Fibroblast of mammary gland (primary cell): Measurements from ENCODE around the gene EPB41L4B.

Source experiments
- DNase-seq: peaks from one replicate; pipeline ENCODE4 v3.0.0-alpha.2; 2010; ENCODE audit warnings: low read depth
- H3K4me3 ChIP-seq: 2 replicates; pipeline ENCODE4 v1.5.1; 2011; ENCODE audit warnings: low read depth, mild to moderate bottlenecking, low read length, moderate library complexity; ENCODE audit not compliant: control insufficient read depth
- TF ChIP-seq, protein P1 (sequence below): conservative IDR thresholded peaks from 2 replicates; pipeline ENCODE4 v1.5.1; 2011; ENCODE audit warnings: low read depth, low read length, inconsistent platforms; ENCODE audit not compliant: control insufficient read depth, insufficient read depth

Gene EPB41L4B

DNA sequence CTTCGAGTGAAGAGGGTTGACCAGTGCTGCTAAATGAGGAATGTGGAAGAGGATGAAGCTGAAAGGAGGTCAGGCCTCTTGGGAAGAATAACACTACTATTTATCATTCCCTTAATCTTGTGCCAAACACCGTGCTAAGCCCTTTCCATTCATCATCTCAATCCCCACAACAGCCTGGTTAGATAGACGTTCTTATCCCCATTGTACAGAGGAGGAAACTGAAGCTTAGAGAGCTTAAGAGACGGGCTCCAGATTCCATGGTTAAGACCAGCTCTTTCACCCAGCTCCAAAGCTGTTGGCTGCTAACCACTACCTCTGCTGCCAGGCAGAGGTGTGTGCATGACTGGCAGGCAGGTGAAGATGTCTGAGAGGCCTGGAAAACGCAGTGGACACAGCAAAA, 868 bp upstream of the EPB41L4B start:
- TF ChIP-seq, protein P1, sequence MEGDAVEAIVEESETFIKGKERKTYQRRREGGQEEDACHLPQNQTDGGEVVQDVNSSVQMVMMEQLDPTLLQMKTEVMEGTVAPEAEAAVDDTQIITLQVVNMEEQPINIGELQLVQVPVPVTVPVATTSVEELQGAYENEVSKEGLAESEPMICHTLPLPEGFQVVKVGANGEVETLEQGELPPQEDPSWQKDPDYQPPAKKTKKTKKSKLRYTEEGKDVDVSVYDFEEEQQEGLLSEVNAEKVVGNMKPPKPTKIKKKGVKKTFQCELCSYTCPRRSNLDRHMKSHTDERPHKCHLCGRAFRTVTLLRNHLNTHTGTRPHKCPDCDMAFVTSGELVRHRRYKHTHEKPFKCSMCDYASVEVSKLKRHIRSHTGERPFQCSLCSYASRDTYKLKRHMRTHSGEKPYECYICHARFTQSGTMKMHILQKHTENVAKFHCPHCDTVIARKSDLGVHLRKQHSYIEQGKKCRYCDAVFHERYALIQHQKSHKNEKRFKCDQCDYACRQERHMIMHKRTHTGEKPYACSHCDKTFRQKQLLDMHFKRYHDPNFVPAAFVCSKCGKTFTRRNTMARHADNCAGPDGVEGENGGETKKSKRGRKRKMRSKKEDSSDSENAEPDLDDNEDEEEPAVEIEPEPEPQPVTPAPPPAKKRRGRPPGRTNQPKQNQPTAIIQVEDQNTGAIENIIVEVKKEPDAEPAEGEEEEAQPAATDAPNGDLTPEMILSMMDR, result no peak
- DNase-seq, result no peak
- H3K4me3 ChIP-seq, result no peak overlapping the region

DNA sequence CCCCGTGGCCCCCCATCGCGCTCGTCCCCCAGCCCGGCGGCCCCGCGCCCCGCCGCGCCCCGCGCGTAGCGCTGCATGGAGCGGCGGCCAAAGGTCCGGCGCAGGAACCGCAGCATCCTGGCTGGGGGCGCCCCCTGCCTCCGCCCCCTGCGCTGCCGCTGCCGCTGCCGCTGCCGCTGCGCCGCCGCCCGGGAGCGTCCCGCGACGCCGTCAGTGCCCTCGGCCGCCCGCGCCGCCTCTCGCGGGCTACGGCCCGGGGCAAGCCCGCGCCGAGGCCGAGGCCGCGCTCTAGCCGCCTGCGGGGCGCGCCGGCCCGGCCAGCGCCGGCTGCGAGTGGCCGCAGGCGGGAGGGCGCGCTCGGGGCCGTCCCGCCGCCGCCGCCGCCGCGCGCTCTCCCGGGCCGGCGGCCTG, 523 bp downstream of the EPB41L4B start:
- no peak overlapping the region for H3K4me3 ChIP-seq
- DNase-seq, result no peak
- TF ChIP-seq, protein P1, result no peak

DNA sequence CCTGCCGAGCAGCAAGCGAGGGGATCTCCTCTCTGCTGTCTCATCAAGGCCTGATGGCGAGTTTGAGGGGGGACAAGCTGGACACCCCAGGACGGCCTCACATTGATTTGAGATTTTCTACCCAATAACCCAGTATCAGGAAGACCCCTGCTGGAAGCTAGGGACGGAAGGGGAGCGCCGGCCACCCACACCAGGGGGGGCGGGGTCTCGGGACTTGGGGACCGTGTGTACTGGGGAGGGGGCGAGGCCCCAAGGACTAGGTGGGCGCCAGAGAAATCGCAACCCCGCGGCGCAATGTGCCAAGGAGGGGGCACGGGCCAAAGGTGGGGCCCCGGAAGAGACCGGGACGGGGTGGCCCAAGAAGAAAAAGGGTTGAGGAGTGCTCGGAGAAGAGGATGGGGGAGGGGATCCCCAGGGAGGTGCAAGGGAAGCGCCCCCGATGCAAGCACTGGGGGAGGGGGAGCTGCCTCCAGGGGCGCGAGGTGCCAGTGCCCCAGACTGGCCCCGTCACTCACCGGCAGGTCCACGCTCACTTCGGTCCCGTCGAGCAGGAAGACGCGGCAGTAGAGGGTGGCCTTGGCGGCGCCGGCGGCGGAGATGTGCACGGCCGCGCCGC, 1.1 kb downstream of the EPB41L4B start:
- TF ChIP-seq, protein P1, result no peak
- no peak for DNase-seq
- H3K4me3 ChIP-seq, result no peak overlapping the region

DNA sequence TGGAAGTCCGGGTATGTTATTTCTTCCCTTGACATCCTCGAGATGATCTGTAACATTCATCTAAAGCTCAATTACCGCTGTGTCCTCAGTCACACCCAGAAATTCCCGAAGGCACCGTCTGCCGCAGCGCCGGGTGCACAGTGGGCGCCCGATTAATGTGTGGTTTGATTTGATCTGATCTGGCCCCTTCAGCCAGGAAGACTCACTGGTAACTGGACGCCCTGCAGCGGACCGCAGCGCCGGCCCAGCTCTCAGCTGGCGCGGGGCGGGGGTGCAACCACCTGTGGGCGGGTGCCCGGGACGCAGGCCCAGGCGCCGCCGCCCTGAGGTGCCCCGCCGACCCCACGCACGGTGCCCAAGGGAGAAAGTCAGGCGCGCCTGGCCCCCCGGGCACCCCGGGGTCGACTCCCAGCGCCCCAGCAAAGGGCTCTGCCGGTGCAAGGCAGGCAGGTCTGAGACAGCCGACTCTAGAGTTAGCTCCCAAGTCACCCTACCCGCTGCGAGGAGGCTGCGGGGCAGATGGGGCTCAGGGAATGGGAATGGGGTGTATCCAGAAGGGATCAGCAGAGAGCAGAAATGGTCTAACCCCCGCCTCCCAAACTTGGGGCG, 1.7 kb downstream of the EPB41L4B start:
- no peak for DNase-seq
- TF ChIP-seq, protein P1, result no peak
- H3K4me3 ChIP-seq, result no peak overlapping the region

DNA sequence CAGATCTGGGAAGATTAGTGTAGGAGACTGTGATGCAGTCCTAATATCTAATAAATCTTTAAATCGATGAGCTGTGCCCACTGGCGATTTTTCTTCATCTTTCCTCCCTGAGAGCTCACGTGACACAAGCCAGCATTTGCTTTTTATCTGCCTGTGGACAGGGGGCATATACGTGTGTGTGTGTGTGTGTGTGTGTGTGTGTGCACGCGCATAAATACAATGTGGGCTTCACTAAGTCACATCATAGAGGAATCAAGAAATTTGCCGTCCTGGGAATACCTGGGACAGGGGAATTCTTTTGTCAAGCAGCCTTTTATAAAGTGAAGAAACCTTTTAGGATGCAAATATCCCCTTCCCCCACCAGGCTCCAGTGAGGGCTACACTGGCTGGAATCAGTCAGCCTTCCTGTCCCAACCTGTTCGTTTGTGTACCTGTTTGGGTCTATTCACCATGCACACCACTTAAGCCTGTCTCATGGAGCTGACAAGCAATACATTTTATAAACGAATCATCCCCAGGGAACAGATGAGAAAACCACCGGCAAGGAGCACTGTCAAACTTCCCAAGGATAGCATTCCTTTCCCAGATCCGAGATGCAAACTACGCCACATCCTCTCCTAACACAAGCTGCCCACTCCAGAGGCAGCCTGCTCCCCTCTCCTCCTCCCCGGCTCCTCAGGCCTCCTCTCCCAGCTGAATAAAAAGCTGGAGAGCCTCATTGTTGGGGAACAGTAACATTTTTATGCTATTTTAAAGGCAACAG, 2.7 kb downstream of the EPB41L4B start:
- DNase-seq, result no peak
- H3K4me3 ChIP-seq, result no peak overlapping the region
- TF ChIP-seq, protein P1, result no peak

DNA sequence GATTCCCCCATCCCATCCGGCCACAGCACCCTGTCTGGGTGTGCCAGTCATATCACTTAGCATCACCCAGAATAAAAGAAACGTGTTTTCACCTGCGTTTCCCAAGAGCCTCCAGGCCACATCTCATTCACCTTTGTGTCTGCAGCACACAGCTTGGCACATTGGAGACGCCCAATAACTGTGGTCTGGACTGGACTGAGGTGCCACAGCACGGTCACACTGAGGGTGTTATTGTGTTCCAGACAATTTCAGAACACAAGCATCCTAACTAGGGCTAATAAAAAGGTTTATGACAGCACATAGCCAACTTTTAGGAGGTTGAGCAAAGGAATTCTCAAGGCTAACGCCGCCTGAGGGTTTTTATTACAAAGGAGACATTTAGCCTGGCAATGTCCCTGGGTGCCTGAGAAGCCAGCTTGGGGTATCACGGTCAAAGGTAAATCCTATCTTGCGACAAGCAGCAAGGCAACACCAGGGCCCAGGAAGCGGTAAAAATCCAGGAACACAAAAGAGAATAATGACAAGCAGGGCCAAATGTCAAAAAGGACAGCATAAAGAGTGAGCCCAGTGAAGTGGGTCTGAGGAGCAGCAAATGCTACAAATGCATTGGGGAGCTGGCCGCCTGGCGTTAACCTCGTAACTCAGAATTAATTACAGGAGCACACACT, 3.4 kb downstream of the EPB41L4B start:
- no peak for DNase-seq
- TF ChIP-seq, protein P1, result no peak
- no peak overlapping the region for H3K4me3 ChIP-seq
